Measurements from ENCODE around the gene NTPCR. TPM values are rescaled to one million over a fixed set of nuclear protein-coding genes. Genes with fewer than 3 reads are reported as not detected.
"Not testable (repeated sequence)": the region's sequence is repeated elsewhere in the genome, so short reads cannot be mapped to it uniquely, and the experiment has no call there.

The NTPCR gene
- total RNA-seq, 1 experiment from 2014 or later = 33.1 TPM

GRCh38 chr1:232908831-232909230 lies 41.6 kb upstream of the NTPCR start:
- Histone ChIP-seq H3K9me3 (ENCODE audit: low read length) (no peaks in the 10 kb centered on the region), H4K20me1 (ENCODE audit: insufficient read depth, low read depth, low read length) (no peaks in the 10 kb centered on the region), H3K79me2 (ENCODE audit: low read length) (no peaks in the 10 kb centered on the region), H3K27ac (ENCODE audit: low read length) (no peak overlapping the region), H2AFZ (ENCODE audit: low read length) (no peak overlapping the region), H3K4me1 (ENCODE audit: low read length) (no peaks in the 10 kb centered on the region), H3K9me2 (replicated peaks; ENCODE audit: insufficient read depth, low read length) (no peaks in the 10 kb centered on the region), H3K4me2 (ENCODE audit: low read depth, low read length, poor library complexity, severe bottlenecking) (no peak overlapping the region), H3K27me3 (ENCODE audit: low read length) (no peaks in the 10 kb centered on the region), H3K9ac (ENCODE audit: low read length) (no peak overlapping the region), H3K4me3 (ENCODE audit: low read length) (no peak overlapping the region), H3K36me3 (ENCODE audit: insufficient read depth, low read length) (no peaks in the 10 kb centered on the region)
- no peak for DNase-seq

GRCh38 chr1:232909752-232910151 lies 40.7 kb upstream of the NTPCR start:
- no peaks in the 10 kb centered on the region for H3K79me2 ChIP-seq (ENCODE audit: low read length)
- no peak overlapping the region for H3K4me2 ChIP-seq (ENCODE audit: low read depth, low read length, poor library complexity, severe bottlenecking)
- no peak overlapping the region for H2AFZ ChIP-seq (ENCODE audit: low read length)
- DNase-seq = no peak
- H3K9ac ChIP-seq (ENCODE audit: low read length) = no peak overlapping the region
- no peaks in the 10 kb centered on the region for H4K20me1 ChIP-seq (ENCODE audit: insufficient read depth, low read depth, low read length)
- H3K4me3 ChIP-seq (ENCODE audit: low read length) = no peak overlapping the region
- H3K9me3 ChIP-seq (ENCODE audit: low read length) = no peaks in the 10 kb centered on the region
- no peak overlapping the region for H3K27ac ChIP-seq (ENCODE audit: low read length)
- H3K4me1 ChIP-seq (ENCODE audit: low read length) = no peaks in the 10 kb centered on the region
- no peaks in the 10 kb centered on the region for H3K27me3 ChIP-seq (ENCODE audit: low read length)
- no peaks in the 10 kb centered on the region for H3K36me3 ChIP-seq (ENCODE audit: insufficient read depth, low read length)
- no peaks in the 10 kb centered on the region for H3K9me2 ChIP-seq (replicated peaks; ENCODE audit: insufficient read depth, low read length)

- Histone ChIP-seq H3K27ac (ENCODE audit: low read length) (no peak overlapping the region), H3K4me2 (ENCODE audit: low read depth, low read length, poor library complexity, severe bottlenecking) (no peak overlapping the region), H3K9ac (ENCODE audit: low read length) (no peak overlapping the region), H3K79me2 (ENCODE audit: low read length) (no peaks in the 10 kb centered on the region), H3K9me2 (replicated peaks; ENCODE audit: insufficient read depth, low read length) (no peaks in the 10 kb centered on the region), H3K36me3 (ENCODE audit: insufficient read depth, low read length) (no peaks in the 10 kb centered on the region), H3K4me3 (ENCODE audit: low read length) (no peak overlapping the region), H2AFZ (ENCODE audit: low read length) (no peak overlapping the region), H3K27me3 (ENCODE audit: low read length) (no peaks in the 10 kb centered on the region), H3K9me3 (ENCODE audit: low read length) (no peaks in the 10 kb centered on the region), H4K20me1 (ENCODE audit: insufficient read depth, low read depth, low read length) (no peaks in the 10 kb centered on the region), H3K4me1 (ENCODE audit: low read length) (no peaks in the 10 kb centered on the region)
- no peak for DNase-seq
These were observed 39.3 kb upstream of the NTPCR start for GRCh38 chr1:232911027-232911599.

- Histone ChIP-seq H3K4me3 (ENCODE audit: low read length) (no peak overlapping the region), H3K79me2 (ENCODE audit: low read length) (no peaks in the 10 kb centered on the region), H2AFZ (ENCODE audit: low read length) (no peak overlapping the region), H3K4me2 (ENCODE audit: low read depth, low read length, poor library complexity, severe bottlenecking) (no peak overlapping the region), H3K4me1 (ENCODE audit: low read length) (no peaks in the 10 kb centered on the region), H3K27ac (ENCODE audit: low read length) (no peak overlapping the region), H3K9me2 (replicated peaks; ENCODE audit: insufficient read depth, low read length) (no peaks in the 10 kb centered on the region), H4K20me1 (ENCODE audit: insufficient read depth, low read depth, low read length) (no peaks in the 10 kb centered on the region), H3K9me3 (ENCODE audit: low read length) (no peaks in the 10 kb centered on the region), H3K27me3 (ENCODE audit: low read length) (no peaks in the 10 kb centered on the region), H3K36me3 (ENCODE audit: insufficient read depth, low read length) (no peaks in the 10 kb centered on the region), H3K9ac (ENCODE audit: low read length) (no peak overlapping the region)
- DNase-seq = no peak
These were observed 37.4 kb upstream of the NTPCR start for GRCh38 chr1:232912845-232913580.

GRCh38 chr1:232914271-232914670 lies 36.1 kb upstream of the NTPCR start:
- not testable (repeated sequence) for H3K4me1 ChIP-seq (ENCODE audit: low read length); H4K20me1 ChIP-seq (ENCODE audit: insufficient read depth, low read depth, low read length); H3K36me3 ChIP-seq (ENCODE audit: insufficient read depth, low read length); H3K9me3 ChIP-seq (ENCODE audit: low read length); H3K79me2 ChIP-seq (ENCODE audit: low read length); DNase-seq; H2AFZ ChIP-seq (ENCODE audit: low read length); H3K27me3 ChIP-seq (ENCODE audit: low read length); H3K27ac ChIP-seq (ENCODE audit: low read length); H3K4me3 ChIP-seq (ENCODE audit: low read length); H3K9ac ChIP-seq (ENCODE audit: low read length); H3K9me2 ChIP-seq (replicated peaks; ENCODE audit: insufficient read depth, low read length); H3K4me2 ChIP-seq (ENCODE audit: low read depth, low read length, poor library complexity, severe bottlenecking)

- Histone ChIP-seq H4K20me1 (ENCODE audit: insufficient read depth, low read depth, low read length) (no peaks in the 10 kb centered on the region), H3K4me2 (ENCODE audit: low read depth, low read length, poor library complexity, severe bottlenecking) (no peak overlapping the region), H3K27ac (ENCODE audit: low read length) (no peak overlapping the region), H2AFZ (ENCODE audit: low read length) (no peak overlapping the region), H3K4me1 (ENCODE audit: low read length) (no peaks in the 10 kb centered on the region), H3K27me3 (ENCODE audit: low read length) (no peaks in the 10 kb centered on the region), H3K9me2 (replicated peaks; ENCODE audit: insufficient read depth, low read length) (no peaks in the 10 kb centered on the region), H3K79me2 (ENCODE audit: low read length) (no peaks in the 10 kb centered on the region), H3K4me3 (ENCODE audit: low read length) (no peak overlapping the region), H3K36me3 (ENCODE audit: insufficient read depth, low read length) (no peaks in the 10 kb centered on the region), H3K9ac (ENCODE audit: low read length) (no peak overlapping the region), H3K9me3 (ENCODE audit: low read length) (no peaks in the 10 kb centered on the region)
- no peak for DNase-seq
These were observed 35.2 kb upstream of the NTPCR start for GRCh38 chr1:232915212-232915611.

GRCh38 chr1:232917053-232917452 lies 33.4 kb upstream of the NTPCR start:
- H3K9ac ChIP-seq (ENCODE audit: low read length) = no peak overlapping the region
- no peaks in the 10 kb centered on the region for H4K20me1 ChIP-seq (ENCODE audit: insufficient read depth, low read depth, low read length)
- H3K4me3 ChIP-seq (ENCODE audit: low read length) = no peak overlapping the region
- no peak for DNase-seq
- no peak overlapping the region for H2AFZ ChIP-seq (ENCODE audit: low read length)
- H3K4me2 ChIP-seq (ENCODE audit: low read depth, low read length, poor library complexity, severe bottlenecking) = no peak overlapping the region
- no peak overlapping the region for H3K27ac ChIP-seq (ENCODE audit: low read length)
- no peaks in the 10 kb centered on the region for H3K27me3 ChIP-seq (ENCODE audit: low read length)
- H3K9me3 ChIP-seq (ENCODE audit: low read length) = no peaks in the 10 kb centered on the region
- H3K9me2 ChIP-seq (replicated peaks; ENCODE audit: insufficient read depth, low read length) = no peaks in the 10 kb centered on the region
- H3K79me2 ChIP-seq (ENCODE audit: low read length) = no peaks in the 10 kb centered on the region
- H3K36me3 ChIP-seq (ENCODE audit: insufficient read depth, low read length) = no peaks in the 10 kb centered on the region
- H3K4me1 ChIP-seq (ENCODE audit: low read length) = no peaks in the 10 kb centered on the region

GRCh38 chr1:232921381-232921780 lies 29.0 kb upstream of the NTPCR start:
- Histone ChIP-seq H3K9me2 (replicated peaks; ENCODE audit: insufficient read depth, low read length) (no peaks in the 10 kb centered on the region), H3K79me2 (ENCODE audit: low read length) (no peaks in the 10 kb centered on the region), H3K9ac (ENCODE audit: low read length) (no peak overlapping the region), H3K27ac (ENCODE audit: low read length) (no peak overlapping the region), H2AFZ (ENCODE audit: low read length) (no peak overlapping the region), H3K27me3 (ENCODE audit: low read length) (no peaks in the 10 kb centered on the region), H3K4me2 (ENCODE audit: low read depth, low read length, poor library complexity, severe bottlenecking) (no peak overlapping the region), H3K4me3 (ENCODE audit: low read length) (no peak overlapping the region), H3K4me1 (ENCODE audit: low read length) (no peaks in the 10 kb centered on the region), H3K9me3 (ENCODE audit: low read length) (no peaks in the 10 kb centered on the region), H4K20me1 (ENCODE audit: insufficient read depth, low read depth, low read length) (no peaks in the 10 kb centered on the region), H3K36me3 (ENCODE audit: insufficient read depth, low read length) (no peaks in the 10 kb centered on the region)
- no peak for DNase-seq

All from Karpas-422 (cell line).